Vagina (tissue), 2 donors: ENCODE measurements around the gene ATP5IF1.

Experiments
- POLR2A ChIP-seq, 2 donors: fragments of 450-650 bp; IDR thresholded peaks; one replicate each; pipeline ENCODE4 v1.6.1; 2017; ENCODE audit warnings: antibody characterized with exemption in 2 of 2, mild to moderate bottlenecking in 2 of 2, moderate library complexity in 2 of 2
- POLR2AphosphoS5 ChIP-seq, 2 donors: sonication (generic); formaldehyde crosslinking; IDR thresholded peaks; one replicate each; pipeline ENCODE4 v1.9.0; 2017; ENCODE audit warnings: antibody characterized with exemption in 2 of 2, mild to moderate bottlenecking in 2 of 2, low read depth in 1 of 2; ENCODE audit not compliant: insufficient read depth in 1 of 2
- TF ChIP-seq, protein P1 (sequence below), 3 experiments: fragments of 450-650 bp in 2 of 3; fragments of 200-600 bp in 1 of 3; sonication (generic) in 1 of 3; IDR thresholded peaks; one replicate each; pipeline ENCODE4 v1.5.1; 2017 to 2019; ENCODE audit warnings: antibody characterized with exemption in 3 of 3, mild to moderate bottlenecking in 2 of 3, moderate library complexity in 2 of 3

DNA sequence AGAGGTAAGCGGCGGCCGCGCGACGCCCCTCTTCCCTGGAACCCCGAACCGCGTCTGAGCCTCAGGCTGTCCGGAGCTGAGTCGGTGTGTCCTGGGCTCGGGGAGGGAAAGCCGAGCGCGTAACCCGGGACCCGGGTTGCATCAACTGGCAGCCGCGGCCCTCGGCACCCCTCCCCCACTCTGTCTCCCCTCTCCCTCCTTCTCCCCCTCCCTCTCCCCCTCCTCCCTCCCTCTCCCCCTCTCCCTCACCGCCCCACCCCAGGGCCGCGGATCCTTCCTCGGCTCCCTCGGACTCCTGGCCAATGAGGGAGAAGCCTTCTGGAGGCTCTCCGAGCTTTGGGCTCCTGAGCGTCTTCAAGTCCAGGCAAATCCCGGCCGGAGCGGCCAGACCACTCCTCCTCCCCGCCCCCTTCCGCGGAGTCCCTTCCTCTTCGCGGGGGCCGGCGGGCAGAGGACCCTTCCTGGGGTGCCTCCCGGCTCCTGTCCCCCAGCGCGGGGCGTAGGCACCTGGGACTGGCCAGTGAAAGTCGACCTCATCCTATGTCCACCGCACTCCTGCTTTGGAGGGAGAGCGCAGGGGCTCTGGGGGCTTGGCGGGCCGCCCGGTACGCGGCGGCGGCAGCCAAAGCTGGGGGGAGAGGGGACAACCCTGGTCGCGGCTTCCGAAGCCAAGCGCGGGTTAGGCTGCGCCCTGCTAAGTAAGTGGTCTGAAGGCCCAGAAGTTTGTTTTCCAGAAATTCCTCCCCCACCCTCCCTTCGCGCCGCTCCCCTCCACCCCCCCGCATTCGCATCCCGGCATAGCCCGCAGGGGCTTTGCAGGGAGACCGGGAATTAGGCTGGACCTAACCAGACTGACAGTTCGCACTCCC, 24.2 kb downstream of the ATP5IF1 start:
- TF ChIP-seq, protein P1, sequence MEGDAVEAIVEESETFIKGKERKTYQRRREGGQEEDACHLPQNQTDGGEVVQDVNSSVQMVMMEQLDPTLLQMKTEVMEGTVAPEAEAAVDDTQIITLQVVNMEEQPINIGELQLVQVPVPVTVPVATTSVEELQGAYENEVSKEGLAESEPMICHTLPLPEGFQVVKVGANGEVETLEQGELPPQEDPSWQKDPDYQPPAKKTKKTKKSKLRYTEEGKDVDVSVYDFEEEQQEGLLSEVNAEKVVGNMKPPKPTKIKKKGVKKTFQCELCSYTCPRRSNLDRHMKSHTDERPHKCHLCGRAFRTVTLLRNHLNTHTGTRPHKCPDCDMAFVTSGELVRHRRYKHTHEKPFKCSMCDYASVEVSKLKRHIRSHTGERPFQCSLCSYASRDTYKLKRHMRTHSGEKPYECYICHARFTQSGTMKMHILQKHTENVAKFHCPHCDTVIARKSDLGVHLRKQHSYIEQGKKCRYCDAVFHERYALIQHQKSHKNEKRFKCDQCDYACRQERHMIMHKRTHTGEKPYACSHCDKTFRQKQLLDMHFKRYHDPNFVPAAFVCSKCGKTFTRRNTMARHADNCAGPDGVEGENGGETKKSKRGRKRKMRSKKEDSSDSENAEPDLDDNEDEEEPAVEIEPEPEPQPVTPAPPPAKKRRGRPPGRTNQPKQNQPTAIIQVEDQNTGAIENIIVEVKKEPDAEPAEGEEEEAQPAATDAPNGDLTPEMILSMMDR (IDR thresholded peaks at IDR 0.05) = no peak
- TF ChIP-seq POLR2A (IDR thresholded peaks at IDR 0.05) (no peak), POLR2AphosphoS5 (IDR thresholded peaks at IDR 0.05; ENCODE audit: insufficient read depth in 1 of 2, low read depth in 1 of 2) (no peak)
